ENCODE measurements around the gene TRHDE.

GRCh38 chr12:72472350-72472749, 200.2 kb downstream of the TRHDE start:
- TF ChIP-seq GATA2 (IDR thresholded peaks at IDR 0.05; ENCODE audit: low read depth, low read length) (no peak), GATA3 (IDR thresholded peaks at IDR 0.05; ENCODE audit: low read depth, low read length) (no peak)
